ENCODE results near the gene RACK1. TPM values are rescaled to one million over a fixed set of nuclear protein-coding genes. Genes with fewer than 3 reads are reported as not detected.

Gene RACK1
- total RNA-seq, 1 donor from 2014 or later, result 2,870 TPM

- DNase-seq (ENCODE audit: low spot score in 2 of 2), result no peak
- no peak for TF ChIP-seq CTCF (IDR thresholded peaks at IDR 0.05)
- Histone ChIP-seq H3K4me1 (peaks cover 4 to 13% of the 10 kb centered on the region in 2 donors), H3K27ac (peak overlapping the region; percentile 69 to 87), H3K9me3 (no peaks in the 10 kb centered on the region), H3K36me3 (no peaks in the 10 kb centered on the region), H3K27me3 (no peaks in the 10 kb centered on the region), H3K4me3 (peak overlapping the region; percentile 53 to 72)
- intact Hi-C loops (cut with DNase I), result loop anchor here (10.0 kb wide), 1 partner anchor 849 kb away; the partner anchor contains the start of gene GFPT2
These were observed 40.0 kb downstream of the RACK1 start for GRCh38 chr5:181203777-181204112.

GRCh38 chr5:181203093-181203711, 40.5 kb downstream of the RACK1 start:
- Histone ChIP-seq H3K4me1 (peaks cover 4 to 13% of the 10 kb centered on the region in 2 donors), H3K4me3 (peak overlapping the region in 1 of 2 donors; percentile 72), H3K36me3 (no peaks in the 10 kb centered on the region), H3K9me3 (no peaks in the 10 kb centered on the region), H3K27ac (peak overlapping the region; percentile 69 to 87), H3K27me3 (no peaks in the 10 kb centered on the region)
- intact Hi-C loops (cut with DNase I), result loop anchor here (10.0 kb wide), 1 partner anchor 848 kb away; the partner anchor contains the start of gene GFPT2
- no peak for DNase-seq (ENCODE audit: low spot score in 2 of 2)
- no peak for TF ChIP-seq CTCF (IDR thresholded peaks at IDR 0.05)

- no peaks in the 10 kb centered on the region for H3K36me3 ChIP-seq
- no peak overlapping the region for H3K4me3 ChIP-seq
- no peak overlapping the region for H3K27ac ChIP-seq
- TF ChIP-seq CTCF (IDR thresholded peaks at IDR 0.05), result no peak
- H3K9me3 ChIP-seq, result no peaks in the 10 kb centered on the region
- H3K4me1 ChIP-seq, result peaks cover under 1 to 9% of the 10 kb centered on the region in 2 donors
- H3K27me3 ChIP-seq, result no peaks in the 10 kb centered on the region
- intact Hi-C loops (cut with DNase I), result loop anchor here (10.0 kb wide), 1 partner anchor 846 kb away; the partner anchor contains the start of gene GFPT2
- DNase-seq (ENCODE audit: low spot score in 2 of 2), result no peak
These were observed 42.9 kb downstream of the RACK1 start for GRCh38 chr5:181200816-181201215.

GRCh38 chr5:181199881-181200638, 43.6 kb downstream of the RACK1 start:
- Histone ChIP-seq H3K4me1 (peaks cover 0 to 5% of the 10 kb centered on the region in 2 donors), H3K27me3 (no peaks in the 10 kb centered on the region), H3K36me3 (no peaks in the 10 kb centered on the region), H3K9me3 (no peaks in the 10 kb centered on the region), H3K27ac (no peak overlapping the region), H3K4me3 (no peak overlapping the region)
- intact Hi-C loops (cut with DNase I), result loop anchor here (10.0 kb wide), 1 partner anchor 845 kb away; the partner anchor contains the start of gene GFPT2
- no peak for DNase-seq (ENCODE audit: low spot score in 2 of 2)
- TF ChIP-seq CTCF (IDR thresholded peaks at IDR 0.05), result no peak

- no peak for DNase-seq (ENCODE audit: low spot score in 2 of 2)
- Histone ChIP-seq H3K36me3 (no peaks in the 10 kb centered on the region), H3K27me3 (no peaks in the 10 kb centered on the region), H3K4me1 (peaks cover 0 to 4% of the 10 kb centered on the region in 2 donors), H3K27ac (no peak overlapping the region), H3K9me3 (no peaks in the 10 kb centered on the region), H3K4me3 (no peak overlapping the region)
- no peak for TF ChIP-seq CTCF (IDR thresholded peaks at IDR 0.05)
- intact Hi-C loops (cut with DNase I), result no loop called here
These were observed 44.7 kb downstream of the RACK1 start for GRCh38 chr5:181198905-181199519.
